GM18517 (cell line): ENCODE data around the gene TRAPPC4.
"Not testable (repeated sequence)": the region's sequence is repeated elsewhere in the genome, so short reads cannot be mapped to it uniquely, and the experiment has no call there.

Experiments used
- ATAC-seq: cut with Tn5 transposase; IDR thresholded peaks from one replicate; pipeline ENCODE4 v1.9.1; 2021; ENCODE audit warnings: mild to moderate bottlenecking, moderate library complexity; ENCODE audit not compliant: unreplicated experiment

TRAPPC4 gene

DNA sequence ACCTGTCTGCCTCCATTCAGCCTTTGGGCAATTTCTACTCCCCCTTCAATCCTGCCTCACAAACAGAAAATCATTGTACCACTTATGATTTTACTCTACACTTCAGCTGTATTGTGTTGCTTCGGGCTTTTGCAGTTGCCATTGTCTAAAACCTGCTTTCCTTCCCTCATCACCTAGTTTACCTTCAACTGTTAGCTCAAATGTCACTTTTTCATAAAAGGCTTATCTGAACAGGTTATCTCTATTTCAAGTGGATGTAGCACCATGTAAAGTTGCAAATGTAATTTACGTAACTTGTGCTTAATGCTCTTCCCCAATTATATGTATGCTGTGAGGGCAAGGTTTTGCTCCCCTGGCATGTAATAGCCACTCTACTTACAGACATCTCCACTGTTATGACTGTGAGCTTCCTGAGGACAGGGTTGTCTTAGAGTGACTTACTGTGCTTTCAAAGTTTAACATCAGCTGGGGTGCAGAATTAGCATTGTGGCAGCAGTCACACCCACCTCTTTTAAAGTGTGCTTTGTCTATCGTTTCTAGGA lies 5.9 kb upstream of the TRAPPC4 start:
- no peak for ATAC-seq

DNA sequence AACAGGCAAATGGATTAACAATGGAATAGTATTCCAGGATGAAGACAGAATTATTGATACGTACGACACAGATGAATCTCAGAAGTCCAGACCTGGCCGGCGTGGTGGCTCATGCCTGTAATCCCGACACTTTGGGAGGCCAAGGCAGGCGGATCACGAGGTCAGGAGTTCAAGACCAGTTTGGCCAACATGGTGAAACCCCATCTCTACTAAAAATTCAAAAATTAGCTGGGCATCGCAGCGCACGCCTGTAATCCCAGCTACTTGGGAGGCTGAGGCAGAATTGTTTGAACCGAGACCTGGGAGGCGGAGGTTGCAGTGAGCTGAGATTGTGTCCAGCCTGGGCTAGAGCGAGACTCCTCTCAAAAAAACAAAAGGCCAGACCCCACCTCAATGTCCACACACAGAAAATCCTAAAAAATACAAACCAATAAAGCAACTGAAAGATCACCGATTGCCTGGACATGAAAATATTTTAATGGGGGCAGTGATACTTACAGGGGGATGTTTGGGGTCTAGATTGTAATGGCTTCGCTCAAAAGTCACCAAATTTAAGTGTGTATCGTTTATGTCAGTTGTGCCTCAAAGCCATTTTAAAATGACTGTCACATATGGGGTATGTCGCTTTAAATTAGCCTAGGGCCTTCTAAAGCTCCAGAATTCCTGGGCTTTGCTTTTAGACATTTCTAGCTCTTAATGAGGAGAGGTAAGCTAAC lies 4.2 kb upstream of the TRAPPC4 start:
- ATAC-seq, result no peak

DNA sequence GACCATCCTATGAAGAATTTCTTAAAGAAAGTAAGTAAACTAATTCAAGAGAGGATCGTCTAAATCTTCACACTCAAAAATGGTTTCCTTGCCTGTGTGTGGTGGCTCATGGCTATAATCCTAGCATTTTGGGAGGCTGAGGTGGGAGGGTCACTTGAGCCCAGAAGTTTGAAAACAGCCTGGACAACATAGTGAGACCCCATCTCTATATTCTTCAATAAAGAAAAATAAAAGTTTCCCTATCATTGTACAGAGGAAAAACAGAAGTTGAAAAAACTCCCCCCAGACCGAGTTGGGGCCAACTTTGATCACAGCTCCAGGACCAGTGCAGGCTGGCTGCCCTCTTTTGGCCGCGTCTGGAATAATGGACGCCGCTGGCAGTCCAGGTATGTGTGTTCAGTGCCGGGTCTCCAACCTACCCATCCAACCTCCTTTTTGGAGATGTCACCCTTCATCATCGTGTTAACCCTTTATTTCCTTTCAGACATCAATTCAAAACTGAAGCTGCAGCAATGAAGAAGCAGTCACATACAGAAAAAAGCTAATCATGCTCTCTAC lies 3.4 kb upstream of the TRAPPC4 start:
- ATAC-seq, result no peak

DNA sequence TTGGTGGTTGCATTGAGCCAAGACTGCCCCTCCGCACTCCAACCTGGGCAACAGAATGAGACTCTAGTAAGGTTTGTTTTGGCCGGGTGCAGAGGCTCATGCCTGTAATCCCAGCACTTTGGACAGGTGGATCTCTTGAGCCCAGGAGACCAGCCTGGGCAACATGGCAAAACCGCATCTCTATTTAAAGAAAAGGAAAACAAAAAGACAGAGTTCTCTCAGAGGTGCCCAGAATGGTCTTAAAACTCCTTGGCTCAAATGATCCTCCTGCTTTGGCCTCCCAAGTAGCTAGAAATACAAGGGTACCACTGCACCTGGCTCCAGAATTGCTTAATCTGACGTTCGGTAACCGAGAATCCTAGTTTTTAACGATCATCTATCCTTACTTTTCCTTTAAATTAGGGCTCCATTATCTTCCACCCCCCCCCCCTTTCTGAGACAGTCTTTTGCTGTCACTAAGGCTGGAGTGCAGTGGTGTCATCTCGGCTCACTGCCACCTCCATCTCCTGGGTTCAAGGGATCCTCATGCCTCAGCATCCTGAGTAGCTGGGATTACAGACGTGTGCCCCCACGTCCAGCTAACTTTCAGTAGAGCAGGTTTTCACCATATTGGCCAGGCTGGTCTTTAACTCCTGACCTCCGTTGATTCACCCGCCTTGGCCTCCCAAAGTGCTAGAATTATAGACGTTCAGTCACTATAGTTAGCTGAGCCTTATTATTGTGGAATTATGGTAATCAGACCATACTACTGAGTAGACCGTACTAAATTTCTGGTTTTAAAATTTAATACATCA lies 2.2 kb upstream of the TRAPPC4 start:
- no peak for ATAC-seq

DNA sequence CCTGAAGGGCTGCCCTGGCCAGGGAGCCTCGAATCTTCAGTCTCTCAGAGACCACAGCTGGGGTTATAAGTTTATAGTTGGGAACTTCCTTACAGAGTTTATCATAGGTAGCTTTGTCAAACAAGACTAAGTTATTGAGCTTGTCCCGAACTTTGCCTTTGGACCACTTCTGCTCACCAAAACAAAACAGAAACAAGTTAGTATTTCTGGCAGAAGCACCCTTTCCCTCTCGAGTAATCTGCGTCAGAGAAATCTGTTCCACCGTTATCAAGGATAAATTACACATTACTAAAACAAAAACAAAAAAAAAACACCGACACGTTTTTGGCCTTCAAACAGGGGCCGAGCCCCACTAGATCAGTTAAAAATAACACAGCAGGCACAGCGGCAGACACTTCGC lies 1.2 kb upstream of the TRAPPC4 start:
- ATAC-seq, result not testable (repeated sequence)

DNA sequence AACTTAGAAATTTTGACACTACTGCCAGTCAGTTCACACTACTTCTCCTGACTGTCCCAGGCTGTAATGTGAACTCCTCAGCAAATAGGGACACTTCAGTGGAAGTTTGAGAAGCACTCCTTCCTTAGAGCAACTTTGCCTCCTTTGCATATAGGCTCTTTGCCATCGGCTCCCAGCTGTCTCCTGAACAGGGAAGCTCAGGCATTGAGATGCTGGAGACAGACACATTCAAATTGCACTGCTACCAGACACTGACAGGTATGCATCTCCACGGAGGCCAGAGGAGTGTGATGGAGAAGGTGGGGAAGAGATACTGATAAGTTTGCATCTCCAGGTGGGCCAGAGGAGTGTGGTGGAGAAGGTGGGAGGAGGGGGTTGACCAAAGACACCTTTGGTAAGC lies 1.4 kb downstream of the TRAPPC4 start:
- no peak for ATAC-seq

DNA sequence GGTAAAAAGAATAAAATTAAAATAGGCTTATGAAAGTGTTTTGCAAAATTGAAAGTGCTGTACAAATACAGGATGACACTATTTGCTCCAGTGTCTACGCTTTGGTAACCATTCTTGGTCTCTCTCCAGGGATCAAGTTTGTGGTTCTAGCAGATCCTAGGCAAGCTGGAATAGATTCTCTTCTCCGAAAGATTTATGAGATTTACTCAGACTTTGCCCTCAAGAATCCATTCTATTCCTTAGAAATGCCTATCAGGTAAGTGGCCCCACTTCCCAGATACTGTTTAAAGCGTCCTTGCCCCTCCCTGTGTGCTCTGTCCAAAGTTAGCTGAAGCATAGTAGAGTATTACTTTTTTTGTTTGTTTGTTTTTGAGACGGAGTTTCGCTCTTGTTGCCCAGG lies 3.1 kb downstream of the TRAPPC4 start:
- ATAC-seq, result no peak

DNA sequence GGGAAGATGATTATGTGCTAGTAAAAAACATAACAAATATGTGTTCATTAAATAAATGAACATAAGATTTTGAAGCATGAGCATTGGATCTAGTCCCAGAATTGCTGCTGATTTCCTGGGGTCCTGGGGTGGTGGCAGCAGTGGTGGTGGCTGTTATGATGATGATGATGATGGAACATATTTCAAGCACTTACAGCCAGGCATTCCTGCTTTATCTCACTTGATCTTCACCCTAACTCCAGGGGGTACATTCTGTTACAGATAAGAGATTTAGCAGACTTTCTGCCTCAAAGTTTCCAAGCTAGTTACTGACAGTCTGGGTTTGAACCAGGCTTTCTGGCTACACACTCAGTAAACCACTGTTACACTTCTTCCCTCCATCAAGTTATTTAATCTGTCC lies 5.2 kb downstream of the TRAPPC4 start:
- no peak for ATAC-seq

DNA sequence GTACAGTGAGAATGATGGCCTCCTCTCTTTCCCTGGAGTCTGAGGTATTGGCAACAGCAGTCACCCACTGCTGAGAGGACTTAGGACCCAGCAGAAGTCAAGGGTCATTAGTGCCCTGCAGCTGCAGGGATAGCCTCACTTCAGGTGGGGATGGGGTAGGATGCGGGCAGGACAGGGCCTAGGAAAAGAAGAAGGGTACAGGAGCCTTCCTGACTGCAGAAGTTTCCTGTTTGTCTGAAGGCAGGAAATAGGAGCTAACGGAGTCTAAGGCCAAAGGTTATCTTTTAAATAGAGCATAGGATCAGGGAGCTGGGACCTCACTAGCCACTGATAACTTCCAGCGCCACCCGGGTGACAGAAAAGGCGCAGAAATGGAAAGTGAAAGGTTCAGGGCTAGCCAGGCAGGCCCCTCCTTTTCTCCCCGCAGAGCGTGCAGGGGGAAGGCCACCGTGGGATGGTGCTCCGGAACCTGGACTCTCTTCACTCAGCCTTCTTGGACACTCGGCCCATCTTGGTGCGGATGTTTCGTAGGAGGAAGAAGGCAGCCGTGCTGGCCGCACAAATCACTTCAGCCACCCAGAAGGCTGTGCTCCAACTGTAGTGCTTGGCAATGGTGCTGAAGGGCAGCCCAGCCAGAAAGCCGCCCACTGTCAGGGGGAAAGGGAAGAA lies 6.0 kb downstream of the TRAPPC4 start:
- ATAC-seq, result no peak

DNA sequence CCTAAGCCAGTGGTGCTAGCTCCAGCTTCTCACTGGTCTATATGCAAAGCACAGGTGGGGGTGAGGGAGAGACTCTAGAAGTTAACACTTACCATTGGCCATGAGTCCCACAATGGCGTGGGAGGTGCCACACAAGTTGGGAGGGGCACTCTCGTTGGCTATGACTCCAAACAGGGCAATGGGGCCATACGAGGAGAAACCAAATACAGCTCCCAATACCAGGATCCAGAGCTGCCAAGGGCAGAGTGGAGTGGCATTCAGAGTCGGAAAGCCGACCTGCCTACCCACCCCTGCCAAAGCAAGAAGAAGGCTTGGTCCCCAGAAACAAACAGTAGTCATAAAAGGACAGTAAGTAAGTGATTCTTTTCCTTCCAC lies 6.5 kb downstream of the TRAPPC4 start:
- no peak for ATAC-seq

DNA sequence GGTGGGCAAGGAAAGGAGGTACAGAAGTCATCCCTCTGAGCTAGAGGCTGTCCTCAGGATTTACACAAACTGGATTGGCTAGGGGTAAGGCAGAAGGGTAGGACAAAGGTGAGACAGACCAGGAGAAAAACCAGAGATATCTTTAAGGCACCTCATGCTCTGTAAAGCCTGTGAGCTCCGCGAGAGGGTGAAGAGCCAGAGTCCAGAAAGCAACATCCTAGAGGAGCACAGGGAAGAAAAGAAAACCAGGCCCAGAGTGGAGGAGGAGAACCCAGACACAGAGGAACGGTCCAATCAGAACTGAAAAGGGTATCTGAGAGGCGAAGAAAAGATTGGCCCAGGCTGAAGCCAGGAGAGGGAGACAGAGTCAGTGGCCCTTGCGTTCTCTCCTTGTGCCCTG lies 7.0 kb downstream of the TRAPPC4 start:
- no peak for ATAC-seq

DNA sequence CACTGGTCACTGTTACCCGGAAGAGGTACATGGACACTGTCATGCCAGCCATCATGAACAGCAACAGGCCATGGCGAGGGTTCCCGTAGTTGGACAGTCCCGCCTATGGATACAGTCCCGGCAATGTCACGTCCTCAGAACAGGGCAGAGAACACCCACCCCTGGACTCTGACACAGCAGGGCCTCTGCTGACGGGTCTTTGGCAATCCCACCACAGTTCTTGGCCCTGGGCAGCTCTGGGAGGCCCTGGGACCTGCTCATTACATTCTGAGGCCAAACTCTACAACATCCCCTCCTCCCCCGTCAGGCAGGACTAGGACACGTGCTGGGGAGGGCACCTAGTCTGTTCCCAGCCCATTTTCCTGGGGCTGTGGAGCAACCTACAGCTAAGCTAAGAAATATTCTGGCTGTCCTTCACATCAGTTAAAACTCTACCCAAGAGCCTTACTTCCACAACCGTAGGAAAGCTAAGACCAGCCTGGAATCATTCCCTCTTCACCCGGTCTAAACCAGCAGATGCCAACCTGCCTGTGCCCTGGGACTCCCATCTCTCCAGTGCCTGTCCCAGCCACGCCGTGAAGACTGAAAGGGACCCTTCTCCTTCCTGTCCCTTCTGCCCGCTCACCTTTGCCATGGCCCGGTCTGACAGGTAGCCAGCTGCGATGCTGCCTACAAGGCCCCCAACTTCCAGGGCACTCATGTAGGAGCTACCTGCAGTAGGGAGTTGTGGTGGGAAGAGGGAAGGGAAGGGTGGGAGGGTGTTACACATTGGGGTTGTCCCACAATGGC lies 7.6 kb downstream of the TRAPPC4 start:
- no peak for ATAC-seq

DNA sequence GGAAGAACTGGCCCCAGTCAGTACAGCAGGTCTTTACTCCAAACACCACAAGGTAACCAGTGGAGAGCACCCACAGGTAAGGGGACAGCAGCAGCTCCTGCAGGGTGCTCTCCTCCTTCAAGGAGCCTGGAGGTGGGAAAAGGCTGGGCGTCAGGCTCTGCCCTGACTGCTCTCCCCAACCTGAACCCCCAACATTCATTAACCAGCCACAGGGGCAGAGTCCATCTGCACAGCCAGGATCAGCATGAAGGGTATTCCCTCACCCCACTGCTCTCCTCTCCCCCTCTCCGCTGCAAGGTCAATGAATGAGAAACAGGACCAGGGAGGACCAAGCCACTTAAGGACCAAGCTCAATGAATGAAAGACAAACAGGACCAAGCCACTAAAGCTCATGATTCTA lies 8.4 kb downstream of the TRAPPC4 start:
- no peak for ATAC-seq

DNA sequence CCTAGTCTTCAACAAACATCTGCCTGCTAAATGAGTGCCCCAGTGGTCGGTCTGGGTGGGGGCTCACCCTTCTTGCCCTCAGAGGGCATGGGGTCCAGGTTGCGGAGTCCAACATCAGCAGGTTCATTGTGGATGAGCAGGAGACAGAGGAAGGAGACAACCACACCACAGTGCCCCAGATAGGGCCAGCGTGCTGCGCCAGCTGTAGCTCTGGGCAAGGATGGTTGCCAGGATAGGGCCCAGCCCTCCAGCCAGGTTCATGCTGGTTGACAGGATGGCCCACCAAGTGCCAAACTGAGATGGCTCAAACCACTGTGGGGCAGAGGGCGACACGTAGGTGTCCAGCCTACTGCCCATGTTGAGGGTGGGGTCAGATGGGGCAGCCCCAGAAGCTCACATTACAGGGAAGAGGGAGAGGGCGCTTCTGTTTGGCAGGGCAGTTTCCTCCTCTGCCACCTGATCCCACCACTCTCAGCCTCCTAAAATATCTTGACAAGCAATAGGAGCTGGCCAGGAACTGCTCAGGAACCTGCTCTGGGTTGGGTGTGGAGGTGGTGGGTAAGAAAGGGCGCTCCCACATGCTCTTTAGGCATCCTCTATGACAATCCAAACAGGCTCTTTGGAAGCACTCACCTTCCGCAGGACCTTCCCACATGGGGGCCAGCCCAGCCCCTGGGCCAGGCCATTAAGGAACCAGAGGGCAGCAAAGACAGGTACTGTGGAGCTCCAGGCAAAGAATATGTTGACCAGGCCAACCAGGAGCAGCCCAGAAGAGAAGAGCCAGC lies 9.2 kb downstream of the TRAPPC4 start:
- no peak for ATAC-seq

DNA sequence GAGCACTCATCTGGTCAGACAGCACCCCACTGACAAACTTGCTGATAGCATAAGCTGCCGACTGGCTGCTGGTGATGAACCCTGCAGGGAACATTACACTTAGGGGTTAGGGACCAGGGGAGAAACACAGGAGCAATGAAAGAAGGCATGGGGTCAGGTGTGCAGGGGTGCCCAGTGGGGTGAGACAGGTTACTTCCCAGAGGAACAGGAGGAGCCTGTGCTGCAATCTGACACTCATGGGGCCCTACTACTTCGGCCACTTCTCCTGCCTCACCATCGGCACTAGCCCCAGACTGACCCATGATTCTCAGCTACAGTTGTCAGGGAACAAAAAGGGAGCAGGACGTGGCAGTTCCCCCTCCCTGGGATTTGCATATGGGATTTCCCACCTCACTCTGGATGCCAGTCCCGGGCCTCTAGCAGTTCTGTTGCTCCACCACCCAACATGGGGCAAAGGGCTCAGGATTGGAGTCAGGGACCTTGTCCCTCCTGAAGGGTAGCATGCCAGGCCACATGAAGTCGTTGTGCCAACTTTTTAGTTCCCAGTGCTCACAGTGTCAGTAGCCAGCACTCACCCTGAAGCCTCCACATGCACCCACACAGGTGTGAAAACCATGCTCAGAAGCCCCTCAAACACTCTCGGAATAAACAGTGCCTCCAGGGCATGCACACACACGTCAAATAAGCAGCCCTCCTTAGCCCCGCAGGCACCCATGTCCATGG lies 9.9 kb downstream of the TRAPPC4 start:
- no peak for ATAC-seq

DNA sequence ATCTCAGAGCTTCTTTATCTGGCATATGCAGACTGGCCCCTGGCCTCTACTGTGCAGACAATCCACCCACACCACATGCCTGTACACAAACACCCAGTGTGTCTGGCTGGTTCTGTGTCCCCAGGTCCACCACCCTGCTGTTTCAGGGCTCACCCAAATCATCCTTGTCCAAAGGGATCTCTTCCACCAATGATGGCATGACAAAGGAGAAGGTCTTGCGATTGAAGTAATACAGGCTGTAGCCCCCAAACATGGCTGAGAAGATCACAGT lies 10.4 kb downstream of the TRAPPC4 start:
- no peak for ATAC-seq

DNA sequence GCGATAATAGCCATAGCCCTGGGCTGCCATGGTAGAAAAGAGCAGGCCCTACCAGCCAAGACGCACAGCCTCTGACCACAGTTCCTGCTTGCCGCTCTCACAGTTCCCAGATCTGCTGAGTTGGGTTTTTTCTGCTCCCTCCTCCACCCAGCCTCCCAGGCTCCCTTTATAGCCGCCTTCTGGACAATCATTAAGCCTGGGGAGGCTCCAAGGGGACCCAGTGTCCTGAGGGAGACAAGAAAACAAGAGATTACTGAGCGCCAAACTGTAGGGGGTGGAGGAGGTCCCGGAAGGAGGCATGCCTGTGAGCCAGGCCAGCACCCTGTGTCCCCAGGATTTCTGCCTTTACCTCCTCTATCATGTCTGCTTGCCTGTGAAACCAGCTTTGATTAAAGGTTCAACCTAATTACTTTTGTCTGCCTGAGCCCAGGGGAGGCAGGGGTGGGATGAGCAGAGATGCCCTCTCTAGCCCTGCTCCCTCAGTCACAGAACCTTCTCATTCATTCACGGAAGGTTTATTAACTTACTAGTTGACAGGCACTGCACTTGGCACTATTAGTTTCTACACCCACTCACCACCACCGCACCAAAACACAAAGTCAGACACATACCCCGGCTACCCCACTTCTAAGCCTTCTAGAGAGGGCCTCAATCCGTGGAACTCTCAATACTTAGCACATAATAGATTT lies 10.9 kb downstream of the TRAPPC4 start:
- ATAC-seq, result peak; percentile 28

DNA sequence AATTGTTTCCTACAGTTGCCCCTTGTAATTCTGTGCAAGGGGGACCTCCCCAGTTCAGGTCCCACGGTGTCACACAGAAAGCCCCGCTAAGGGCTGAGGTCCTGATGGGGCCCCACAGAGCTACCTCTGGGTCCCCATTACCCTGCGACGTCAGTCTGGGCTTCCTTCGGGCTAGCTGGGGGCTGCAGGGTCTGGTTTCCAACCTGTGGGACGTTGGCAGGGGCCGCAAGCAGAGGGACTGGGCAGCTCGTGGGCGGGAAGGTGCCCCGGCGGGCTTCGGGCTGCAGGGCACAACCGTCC lies 11.4 kb downstream of the TRAPPC4 start:
- peak; percentile 10 for ATAC-seq
